H9 (cell line): Measurements from ENCODE around the gene WIPF2. TPM values are rescaled to one million over a fixed set of nuclear protein-coding genes. Genes with fewer than 3 reads are reported as not detected.

Experiments
- DNase-seq: peaks from one replicate; pipeline ENCODE4 v3.0.0-alpha.2; 2017
- H2AFZ ChIP-seq: one replicate; pipeline ENCODE4 v1.6.1; 2013; ENCODE audit warnings: mild to moderate bottlenecking, low read length, control low read depth, moderate library complexity
- H2AK5ac ChIP-seq: 2 replicates; pipeline ENCODE4 v1.6.1; 2013; ENCODE audit warnings: low read length, control low read depth, mixed read lengths; ENCODE audit not compliant: insufficient read length
- H2BK120ac ChIP-seq: one replicate; pipeline ENCODE4 v1.6.1; 2013; ENCODE audit warnings: low read depth, mild to moderate bottlenecking, low read length, control low read depth, inconsistent platforms; ENCODE audit not compliant: poor library complexity, severe bottlenecking
- H2BK12ac ChIP-seq: 2 replicates; pipeline ENCODE4 v1.6.1; 2013; ENCODE audit warnings: low read length, control low read depth, mixed read lengths, low read depth; ENCODE audit not compliant: insufficient read length
- H2BK15ac ChIP-seq: 2 replicates; pipeline ENCODE4 v1.6.1; 2013; ENCODE audit warnings: low read depth, low read length, control low read depth
- H2BK20ac ChIP-seq: one replicate; pipeline ENCODE4 v1.6.1; 2013; ENCODE audit warnings: low read depth, mild to moderate bottlenecking, low read length, control low read depth, inconsistent platforms; ENCODE audit not compliant: poor library complexity, severe bottlenecking
- H2BK5ac ChIP-seq: 2 replicates; pipeline ENCODE4 v1.6.1; 2013; ENCODE audit warnings: low read length, control low read depth, mixed read lengths; ENCODE audit not compliant: insufficient read length
- H3K14ac ChIP-seq: 2 replicates; pipeline ENCODE4 v1.6.1; 2013; ENCODE audit warnings: low read length, control low read depth; ENCODE audit not compliant: insufficient read depth
- H3K18ac ChIP-seq: 2 replicates; pipeline ENCODE4 v1.6.1; 2013; ENCODE audit warnings: low read depth, mild to moderate bottlenecking, mixed read lengths, low read length, control low read depth; ENCODE audit not compliant: insufficient read length
- H3K23ac ChIP-seq: 2 replicates; pipeline ENCODE4 v1.6.1; 2013; ENCODE audit warnings: low read length, control low read depth, mixed read lengths, low read depth; ENCODE audit not compliant: insufficient read length
- H3K23me2 ChIP-seq: 2 replicates; pipeline ENCODE4 v1.6.1; 2013; ENCODE audit warnings: low read depth, mild to moderate bottlenecking, mixed read lengths, low read length, control low read depth; ENCODE audit not compliant: insufficient read length, poor library complexity, severe bottlenecking
- H3K27ac ChIP-seq: 2 replicates; pipeline ENCODE4 v1.5.1; 2013; ENCODE audit warnings: low read length, control low read depth, mixed read lengths, low read depth; ENCODE audit not compliant: insufficient read length
- H3K27me3 ChIP-seq: 2 replicates; pipeline ENCODE4 v1.6.1; 2013; ENCODE audit warnings: low read length, control low read depth, inconsistent platforms; ENCODE audit not compliant: insufficient read depth
- H3K4ac ChIP-seq: 2 replicates; pipeline ENCODE4 v1.6.1; 2013; ENCODE audit warnings: low read depth, mild to moderate bottlenecking, control low read depth, inconsistent platforms, low read length, moderate library complexity
- H3K4me1 ChIP-seq: 2 replicates; pipeline ENCODE4 v1.6.1; 2013; ENCODE audit warnings: low read length, control low read depth, inconsistent platforms; ENCODE audit not compliant: insufficient read depth
- H3K4me2 ChIP-seq: 2 replicates; pipeline ENCODE4 v1.6.1; 2013; ENCODE audit warnings: low read length, control low read depth, mixed read lengths; ENCODE audit not compliant: insufficient read length, insufficient read depth
- H3K56ac ChIP-seq: 2 replicates; pipeline ENCODE4 v1.6.1; 2013; ENCODE audit warnings: low read depth, mild to moderate bottlenecking, mixed read lengths, low read length, control low read depth; ENCODE audit not compliant: insufficient read length
- H3K79me1 ChIP-seq: 2 replicates; pipeline ENCODE4 v1.6.1; 2013; ENCODE audit warnings: low read depth, mild to moderate bottlenecking, moderate library complexity, low read length, control low read depth, inconsistent platforms; ENCODE audit not compliant: insufficient read depth, poor library complexity, severe bottlenecking
- H3K79me2 ChIP-seq: 2 replicates; pipeline ENCODE4 v1.6.1; 2013; ENCODE audit warnings: low read length, control low read depth, inconsistent platforms; ENCODE audit not compliant: insufficient read depth
- H3K9ac ChIP-seq: 2 replicates; pipeline ENCODE4 v1.6.1; 2013; ENCODE audit warnings: low read length, control low read depth, mixed read lengths; ENCODE audit not compliant: insufficient read length; ENCODE audit errors: extremely low read depth
- H3K9me3 ChIP-seq: one replicate; pipeline ENCODE4 v1.6.1; 2013; ENCODE audit warnings: low read depth, low read length, inconsistent platforms; ENCODE audit not compliant: control insufficient read depth
- H3T11ph ChIP-seq: one replicate; pipeline ENCODE4 v1.6.1; 2013; ENCODE audit warnings: mild to moderate bottlenecking, low read length, control low read depth, inconsistent platforms
- H4K20me1 ChIP-seq: one replicate; pipeline ENCODE4 v1.6.1; 2013; ENCODE audit not compliant: control insufficient read depth, insufficient read length, insufficient read depth
- H4K5ac ChIP-seq: 2 replicates; pipeline ENCODE4 v1.6.1; 2013; ENCODE audit warnings: low read depth, mild to moderate bottlenecking, mixed read lengths, low read length, control low read depth; ENCODE audit not compliant: insufficient read length
- H4K8ac ChIP-seq: replicated peaks from 2 replicates; pipeline ENCODE4 v1.6.1; 2013; ENCODE audit warnings: low read length, control low read depth, mixed read lengths, low read depth; ENCODE audit not compliant: insufficient read length
- H4K91ac ChIP-seq: 2 replicates; pipeline ENCODE4 v1.6.1; 2013; ENCODE audit warnings: low read depth, mild to moderate bottlenecking, moderate library complexity, mixed read lengths, low read length, control low read depth; ENCODE audit not compliant: insufficient read length
- H3K27ac Mint-ChIP-seq, 3 experiments: 2 replicates in 2 of 3; 3 replicates in 1 of 3; pipeline ENCODE4 v1.8.0; 2020 to 2021; ENCODE audit warnings: mixed read lengths in 3 of 3, mild to moderate bottlenecking in 1 of 3, moderate library complexity in 1 of 3
- H3K27me3 Mint-ChIP-seq: 2 replicates; pipeline ENCODE4 v1.8.0; 2021; ENCODE audit warnings: low read depth, mild to moderate bottlenecking, moderate library complexity, mixed read lengths
- H3K36me3 Mint-ChIP-seq, 3 experiments: 2 replicates in 2 of 3; 3 replicates in 1 of 3; pipeline ENCODE4 v1.8.0; 2020 to 2021; ENCODE audit warnings: low read depth in 3 of 3, mixed read lengths in 3 of 3; ENCODE audit not compliant: insufficient read depth in 1 of 3
- H3K4me1 Mint-ChIP-seq, 2 experiments: 2 replicates each; pipeline ENCODE4 v1.8.0; 2020; ENCODE audit warnings: mixed read lengths in 2 of 2
- H3K4me3 Mint-ChIP-seq, 2 experiments: 2 replicates in 1 of 2; 3 replicates in 1 of 2; pipeline ENCODE4 v1.8.0; 2020 to 2021; ENCODE audit warnings: mild to moderate bottlenecking in 2 of 2, mixed read lengths in 2 of 2, moderate library complexity in 1 of 2
- H3K9me3 Mint-ChIP-seq, 2 experiments: 2 replicates in 1 of 2; 3 replicates in 1 of 2; pipeline ENCODE4 v1.8.0; 2020; ENCODE audit warnings: mild to moderate bottlenecking in 2 of 2, mixed read lengths in 2 of 2, moderate library complexity in 1 of 2
- WGBS: extraction: QIAGEN DNeasy Blood & Tissue Kit; methylation state at CpG from one replicate; pipeline ENCODE4 v1.1.7; 2013; ENCODE audit warnings: missing lambda C conversion rate, low lambda C conversion rate, mixed read lengths; ENCODE audit not compliant: insufficient read length; ENCODE audit errors: extremely low coverage; 5-methylcytosine and 5-hydroxymethylcytosine counted together
- total RNA-seq: library from RNA; stranded (reverse); gene quantifications from 2 replicates; pipeline ENCODE4 v1.2.1, GENCODE V29; 2021
- TF ChIP-seq, protein P1 (sequence below): fragments of 200-600 bp; sonication (generic); conservative IDR thresholded peaks from 3 replicates; pipeline ENCODE4 v1.8.0; 2021; ENCODE audit warnings: antibody characterized with exemption, mild to moderate bottlenecking

WIPF2 gene
- total RNA-seq, 1 experiment from 2014 or later, result 24.2 TPM

DNA sequence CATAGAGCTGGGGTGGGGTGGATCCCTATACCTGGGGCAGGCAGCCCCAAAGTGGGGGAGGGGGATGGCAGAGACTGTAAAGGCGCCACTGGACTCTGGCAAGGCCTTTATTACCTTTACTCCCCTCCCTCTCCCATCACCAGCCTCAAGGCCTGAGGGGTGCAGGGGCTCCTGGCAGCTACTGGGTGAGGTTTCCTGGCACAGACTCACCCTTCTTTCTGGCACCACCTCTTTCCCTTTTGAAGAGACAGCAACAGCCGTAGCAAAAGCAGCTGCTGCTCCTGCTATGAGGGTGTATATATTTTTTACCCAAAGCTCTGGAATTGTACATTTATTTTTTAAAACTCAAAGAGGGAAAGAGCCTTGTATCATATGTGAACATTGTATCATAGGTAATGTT, 24.3 kb upstream of the WIPF2 start:
- Histone ChIP-seq H3K4ac (no peak overlapping the region), H2BK120ac (no peak overlapping the region), H3K79me1 (no peaks in the 10 kb centered on the region), H2BK15ac (no peak overlapping the region), H3T11ph (no peak overlapping the region), H3K23me2 (peaks cover 10% of the 10 kb centered on the region), H4K8ac (no peak overlapping the region), H3K4me2 (no peak overlapping the region), H3K23ac (no peak overlapping the region), H3K56ac (no peak overlapping the region), H3K27ac (no peak overlapping the region), H3K18ac (no peak overlapping the region), H2AK5ac (no peak overlapping the region), H3K4me1 (no peaks in the 10 kb centered on the region), H2BK12ac (no peak overlapping the region), H3K9me3 (no peaks in the 10 kb centered on the region), H3K14ac (no peak overlapping the region), H2AFZ (no peak overlapping the region), H4K91ac (no peak overlapping the region), H2BK20ac (no peak overlapping the region), H3K9ac (no peak overlapping the region), H4K5ac (no peak overlapping the region), H3K79me2 (no peaks in the 10 kb centered on the region), H4K20me1 (no peaks in the 10 kb centered on the region), H2BK5ac (no peak overlapping the region), H3K27me3 (no peaks in the 10 kb centered on the region)
- peaks cover 4% of the 10 kb centered on the region for H3K27me3 Mint-ChIP-seq
- TF ChIP-seq, protein P1, sequence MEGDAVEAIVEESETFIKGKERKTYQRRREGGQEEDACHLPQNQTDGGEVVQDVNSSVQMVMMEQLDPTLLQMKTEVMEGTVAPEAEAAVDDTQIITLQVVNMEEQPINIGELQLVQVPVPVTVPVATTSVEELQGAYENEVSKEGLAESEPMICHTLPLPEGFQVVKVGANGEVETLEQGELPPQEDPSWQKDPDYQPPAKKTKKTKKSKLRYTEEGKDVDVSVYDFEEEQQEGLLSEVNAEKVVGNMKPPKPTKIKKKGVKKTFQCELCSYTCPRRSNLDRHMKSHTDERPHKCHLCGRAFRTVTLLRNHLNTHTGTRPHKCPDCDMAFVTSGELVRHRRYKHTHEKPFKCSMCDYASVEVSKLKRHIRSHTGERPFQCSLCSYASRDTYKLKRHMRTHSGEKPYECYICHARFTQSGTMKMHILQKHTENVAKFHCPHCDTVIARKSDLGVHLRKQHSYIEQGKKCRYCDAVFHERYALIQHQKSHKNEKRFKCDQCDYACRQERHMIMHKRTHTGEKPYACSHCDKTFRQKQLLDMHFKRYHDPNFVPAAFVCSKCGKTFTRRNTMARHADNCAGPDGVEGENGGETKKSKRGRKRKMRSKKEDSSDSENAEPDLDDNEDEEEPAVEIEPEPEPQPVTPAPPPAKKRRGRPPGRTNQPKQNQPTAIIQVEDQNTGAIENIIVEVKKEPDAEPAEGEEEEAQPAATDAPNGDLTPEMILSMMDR, result no peak
- peaks cover 3 to 16% (median 16%) of the 10 kb centered on the region in 3 experiments; a peak in 6 of 7 replicates for H3K36me3 Mint-ChIP-seq
- no peak overlapping the region for H3K4me3 Mint-ChIP-seq
- DNase-seq, result no peak
- H3K4me1 Mint-ChIP-seq, result peaks cover 27 to 37% of the 10 kb centered on the region in 2 experiments
- WGBS, result no CpG with 5 or more reads among the region's 2 CpGs
- H3K27ac Mint-ChIP-seq, result no peak overlapping the region
- no peaks in the 10 kb centered on the region for H3K9me3 Mint-ChIP-seq
